ENCODE results near the gene ZFP36. TPM values are rescaled to one million over a fixed set of nuclear protein-coding genes. Genes with fewer than 3 reads are reported as not detected.

The ZFP36 gene
- total RNA-seq, 1 experiment from 2014 or later, result 16.3 TPM

- peak within 1 kb of the TSS; percentile 100 for H3K4me2 ChIP-seq (ENCODE audit: low read depth, low read length, poor library complexity, severe bottlenecking)
- no peak within 1 kb of the TSS for H2AFZ ChIP-seq (ENCODE audit: low read length)
- H3K4me3 ChIP-seq (ENCODE audit: low read length), result peak within 1 kb of the TSS; percentile 99
- H3K27ac ChIP-seq (ENCODE audit: low read length), result peak within 1 kb of the TSS; percentile 90
- H3K9me2 ChIP-seq (replicated peaks; ENCODE audit: insufficient read depth, low read length), result no peaks in the 10 kb centered on the region
- peaks cover 19% of the 10 kb centered on the region for H4K20me1 ChIP-seq (ENCODE audit: insufficient read depth, low read depth, low read length)
- H3K79me2 ChIP-seq (ENCODE audit: low read length), result peaks cover 29% of the 10 kb centered on the region
- DNase-seq, result peak; percentile 100
- peaks cover 25% of the 10 kb centered on the region for H3K36me3 ChIP-seq (ENCODE audit: insufficient read depth, low read length)
- H3K27me3 ChIP-seq (ENCODE audit: low read length), result no peaks in the 10 kb centered on the region
- H3K4me1 ChIP-seq (ENCODE audit: low read length), result peaks cover 40% of the 10 kb centered on the region
- H3K9me3 ChIP-seq (ENCODE audit: low read length), result no peaks in the 10 kb centered on the region
- peak within 1 kb of the TSS; percentile 100 for H3K9ac ChIP-seq (ENCODE audit: low read length)
Measured at GRCh38 chr19:39435499-39436349, 29.1 kb downstream of the ZFP36 start, which contains the start of gene RPS16. TSS of gene RPS16 (minus strand) at chr19:39435949. CDS start at chr19:39435895, 54 bp downstream.

- peaks cover 25% of the 10 kb centered on the region for H3K36me3 ChIP-seq (ENCODE audit: insufficient read depth, low read length)
- peak overlapping the region; percentile 90 for H3K27ac ChIP-seq (ENCODE audit: low read length)
- H3K9me3 ChIP-seq (ENCODE audit: low read length), result no peaks in the 10 kb centered on the region
- H3K4me1 ChIP-seq (ENCODE audit: low read length), result peaks cover 46% of the 10 kb centered on the region
- H3K9ac ChIP-seq (ENCODE audit: low read length), result peak overlapping the region; percentile 99
- H3K27me3 ChIP-seq (ENCODE audit: low read length), result no peaks in the 10 kb centered on the region
- H4K20me1 ChIP-seq (ENCODE audit: insufficient read depth, low read depth, low read length), result peaks cover 19% of the 10 kb centered on the region
- H3K4me2 ChIP-seq (ENCODE audit: low read depth, low read length, poor library complexity, severe bottlenecking), result peak overlapping the region; percentile 100
- DNase-seq, result no peak
- H3K79me2 ChIP-seq (ENCODE audit: low read length), result peaks cover 29% of the 10 kb centered on the region
- H3K4me3 ChIP-seq (ENCODE audit: low read length), result peak overlapping the region; percentile 99
- H2AFZ ChIP-seq (ENCODE audit: low read length), result no peak overlapping the region
- H3K9me2 ChIP-seq (replicated peaks; ENCODE audit: insufficient read depth, low read length), result no peaks in the 10 kb centered on the region
Measured at GRCh38 chr19:39436350-39436716, 29.7 kb downstream of the ZFP36 start.

GRCh38 chr19:39438270-39438934 is 31.8 kb downstream of the ZFP36 start:
- Histone ChIP-seq H3K9me3 (ENCODE audit: low read length) (no peaks in the 10 kb centered on the region), H3K4me2 (ENCODE audit: low read depth, low read length, poor library complexity, severe bottlenecking) (no peak overlapping the region), H2AFZ (ENCODE audit: low read length) (no peak overlapping the region), H3K27me3 (ENCODE audit: low read length) (no peaks in the 10 kb centered on the region), H3K4me3 (ENCODE audit: low read length) (no peak overlapping the region), H3K27ac (ENCODE audit: low read length) (no peak overlapping the region; the same call in 1 of the 2 replicates), H3K9ac (ENCODE audit: low read length) (no peak overlapping the region), H3K9me2 (replicated peaks; ENCODE audit: insufficient read depth, low read length) (no peaks in the 10 kb centered on the region), H3K4me1 (ENCODE audit: low read length) (peaks cover 52% of the 10 kb centered on the region), H3K79me2 (ENCODE audit: low read length) (peaks cover 29% of the 10 kb centered on the region), H4K20me1 (ENCODE audit: insufficient read depth, low read depth, low read length) (peaks cover 15% of the 10 kb centered on the region), H3K36me3 (ENCODE audit: insufficient read depth, low read length) (peaks cover 16% of the 10 kb centered on the region)
- no peak for DNase-seq

- peak overlapping the region; percentile 99 for H3K4me2 ChIP-seq (ENCODE audit: low read depth, low read length, poor library complexity, severe bottlenecking)
- H3K27me3 ChIP-seq (ENCODE audit: low read length), result no peaks in the 10 kb centered on the region
- H3K9me2 ChIP-seq (replicated peaks; ENCODE audit: insufficient read depth, low read length), result no peaks in the 10 kb centered on the region
- no peak overlapping the region for H2AFZ ChIP-seq (ENCODE audit: low read length)
- H3K79me2 ChIP-seq (ENCODE audit: low read length), result peaks cover 50% of the 10 kb centered on the region
- H3K4me1 ChIP-seq (ENCODE audit: low read length), result peaks cover 59% of the 10 kb centered on the region
- peak; percentile 51 for DNase-seq
- peak overlapping the region; percentile 100 for H3K9ac ChIP-seq (ENCODE audit: low read length)
- H3K36me3 ChIP-seq (ENCODE audit: insufficient read depth, low read length), result 0 out of 2 replicates have a peak, but pooled peaks cover 3% of the 10 kb centered on the region
- peak overlapping the region; percentile 100 for H3K4me3 ChIP-seq (ENCODE audit: low read length)
- H4K20me1 ChIP-seq (ENCODE audit: insufficient read depth, low read depth, low read length), result peaks cover 3% of the 10 kb centered on the region; the same call in 1 of the 2 replicates
- H3K9me3 ChIP-seq (ENCODE audit: low read length), result no peaks in the 10 kb centered on the region
- H3K27ac ChIP-seq (ENCODE audit: low read length), result peak overlapping the region; percentile 84
Measured at GRCh38 chr19:39444598-39445195, 38.0 kb downstream of the ZFP36 start.

GRCh38 chr19:39445196-39446111 is 38.8 kb downstream of the ZFP36 start, which contains the start of gene SUPT5H:
TSS of gene SUPT5H (plus strand) at chr19:39445582. CDS start at chr19:39445891, 309 bp downstream.
- Histone ChIP-seq H3K9me3 (ENCODE audit: low read length) (no peaks in the 10 kb centered on the region), H4K20me1 (ENCODE audit: insufficient read depth, low read depth, low read length) (peaks cover 7% of the 10 kb centered on the region; the same call in 1 of the 2 replicates), H3K4me1 (ENCODE audit: low read length) (peaks cover 52% of the 10 kb centered on the region), H3K79me2 (ENCODE audit: low read length) (peaks cover 58% of the 10 kb centered on the region), H3K4me2 (ENCODE audit: low read depth, low read length, poor library complexity, severe bottlenecking) (peak within 1 kb of the TSS; percentile 99), H3K27me3 (ENCODE audit: low read length) (no peaks in the 10 kb centered on the region), H2AFZ (ENCODE audit: low read length) (peak within 1 kb of the TSS; percentile 76; the same call in 1 of the 2 replicates), H3K9ac (ENCODE audit: low read length) (peak within 1 kb of the TSS; percentile 100), H3K27ac (ENCODE audit: low read length) (peak within 1 kb of the TSS; percentile 84), H3K9me2 (replicated peaks; ENCODE audit: insufficient read depth, low read length) (no peaks in the 10 kb centered on the region), H3K4me3 (ENCODE audit: low read length) (peak within 1 kb of the TSS; percentile 100), H3K36me3 (ENCODE audit: insufficient read depth, low read length) (peaks cover 5% of the 10 kb centered on the region; the same call in 1 of the 2 replicates)
- DNase-seq, result peak; percentile 100

- Histone ChIP-seq H3K79me2 (ENCODE audit: low read length) (peaks cover 69% of the 10 kb centered on the region), H3K9me2 (replicated peaks; ENCODE audit: insufficient read depth, low read length) (no peaks in the 10 kb centered on the region), H2AFZ (ENCODE audit: low read length) (no peak overlapping the region), H3K27me3 (ENCODE audit: low read length) (no peaks in the 10 kb centered on the region), H3K9me3 (ENCODE audit: low read length) (no peaks in the 10 kb centered on the region), H3K27ac (ENCODE audit: low read length) (peak overlapping the region; percentile 71; the same call in 1 of the 2 replicates), H3K4me2 (ENCODE audit: low read depth, low read length, poor library complexity, severe bottlenecking) (peak overlapping the region; percentile 99), H3K4me1 (ENCODE audit: low read length) (peaks cover 41% of the 10 kb centered on the region), H3K9ac (ENCODE audit: low read length) (peak overlapping the region; percentile 100), H3K36me3 (ENCODE audit: insufficient read depth, low read length) (peaks cover 9% of the 10 kb centered on the region; the same call in 1 of the 2 replicates), H3K4me3 (ENCODE audit: low read length) (peak overlapping the region; percentile 100), H4K20me1 (ENCODE audit: insufficient read depth, low read depth, low read length) (peaks cover 14% of the 10 kb centered on the region; the same call in 1 of the 2 replicates)
- no peak for DNase-seq
Measured at GRCh38 chr19:39446365-39447084, 39.9 kb downstream of the ZFP36 start.

GRCh38 chr19:39448271-39448670 is 41.6 kb downstream of the ZFP36 start:
- Histone ChIP-seq H2AFZ (ENCODE audit: low read length) (no peak overlapping the region), H3K79me2 (ENCODE audit: low read length) (peaks cover 86% of the 10 kb centered on the region), H3K4me3 (ENCODE audit: low read length) (peak overlapping the region; percentile 45), H3K9me3 (ENCODE audit: low read length) (no peaks in the 10 kb centered on the region), H3K4me2 (ENCODE audit: low read depth, low read length, poor library complexity, severe bottlenecking) (peak overlapping the region; percentile 99), H4K20me1 (ENCODE audit: insufficient read depth, low read depth, low read length) (peaks cover 25% of the 10 kb centered on the region), H3K27me3 (ENCODE audit: low read length) (no peaks in the 10 kb centered on the region), H3K27ac (ENCODE audit: low read length) (peak overlapping the region; percentile 52), H3K36me3 (ENCODE audit: insufficient read depth, low read length) (peaks cover 18% of the 10 kb centered on the region), H3K9me2 (replicated peaks; ENCODE audit: insufficient read depth, low read length) (no peaks in the 10 kb centered on the region), H3K4me1 (ENCODE audit: low read length) (peaks cover 36% of the 10 kb centered on the region), H3K9ac (ENCODE audit: low read length) (peak overlapping the region; percentile 100)
- DNase-seq, result peak; percentile 69
